Type B pancreatic cell (in vitro differentiated cells): ENCODE results near the gene SYT15. TPM values are rescaled to one million over a fixed set of nuclear protein-coding genes. Genes with fewer than 3 reads are reported as not detected.

Experiments
- DNase-seq: peaks from one replicate; pipeline ENCODE4 v3.0.0; 2021; ENCODE audit warnings: mixed read lengths; ENCODE audit not compliant: unreplicated experiment; ENCODE audit errors: extremely low spot score
- H3K27ac Mint-ChIP-seq: 2 replicates; pipeline ENCODE4 v1.8.0; 2021; ENCODE audit warnings: mild to moderate bottlenecking, mixed read lengths
- H3K27me3 Mint-ChIP-seq: 2 replicates; pipeline ENCODE4 v1.8.0; 2021; ENCODE audit warnings: mixed read lengths
- H3K36me3 Mint-ChIP-seq: 2 replicates; pipeline ENCODE4 v1.8.0; 2021; ENCODE audit warnings: mixed read lengths
- H3K4me1 Mint-ChIP-seq: one replicate; pipeline ENCODE4 v1.8.0; 2021; ENCODE audit warnings: mixed read lengths; ENCODE audit not compliant: unreplicated experiment
- H3K4me3 Mint-ChIP-seq: 2 replicates; pipeline ENCODE4 v1.8.0; 2021; ENCODE audit warnings: mild to moderate bottlenecking, mixed read lengths
- H3K9me3 Mint-ChIP-seq: 2 replicates; pipeline ENCODE4 v1.8.0; 2021; ENCODE audit warnings: mixed read lengths
- total RNA-seq: library from RNA; stranded (reverse); gene quantifications from 2 replicates; pipeline ENCODE4 v1.2.1, GENCODE V29; 2021; ENCODE audit warnings: low replicate concordance
- TF ChIP-seq, protein P1 (sequence below): fragments of 200-600 bp; sonication (generic); conservative IDR thresholded peaks from 2 replicates; pipeline ENCODE4 v1.5.0; 2021; ENCODE audit warnings: antibody characterized with exemption, mild to moderate bottlenecking

SYT15 gene
- total RNA-seq, 1 donor from 2014 or later = 1.3 TPM

- DNase-seq = no peak
- H3K27ac Mint-ChIP-seq = no peak overlapping the region
- H3K36me3 Mint-ChIP-seq = no peaks in the 10 kb centered on the region
- H3K9me3 Mint-ChIP-seq = no peaks in the 10 kb centered on the region
- no peaks in the 10 kb centered on the region for H3K4me1 Mint-ChIP-seq
- TF ChIP-seq, protein P1, sequence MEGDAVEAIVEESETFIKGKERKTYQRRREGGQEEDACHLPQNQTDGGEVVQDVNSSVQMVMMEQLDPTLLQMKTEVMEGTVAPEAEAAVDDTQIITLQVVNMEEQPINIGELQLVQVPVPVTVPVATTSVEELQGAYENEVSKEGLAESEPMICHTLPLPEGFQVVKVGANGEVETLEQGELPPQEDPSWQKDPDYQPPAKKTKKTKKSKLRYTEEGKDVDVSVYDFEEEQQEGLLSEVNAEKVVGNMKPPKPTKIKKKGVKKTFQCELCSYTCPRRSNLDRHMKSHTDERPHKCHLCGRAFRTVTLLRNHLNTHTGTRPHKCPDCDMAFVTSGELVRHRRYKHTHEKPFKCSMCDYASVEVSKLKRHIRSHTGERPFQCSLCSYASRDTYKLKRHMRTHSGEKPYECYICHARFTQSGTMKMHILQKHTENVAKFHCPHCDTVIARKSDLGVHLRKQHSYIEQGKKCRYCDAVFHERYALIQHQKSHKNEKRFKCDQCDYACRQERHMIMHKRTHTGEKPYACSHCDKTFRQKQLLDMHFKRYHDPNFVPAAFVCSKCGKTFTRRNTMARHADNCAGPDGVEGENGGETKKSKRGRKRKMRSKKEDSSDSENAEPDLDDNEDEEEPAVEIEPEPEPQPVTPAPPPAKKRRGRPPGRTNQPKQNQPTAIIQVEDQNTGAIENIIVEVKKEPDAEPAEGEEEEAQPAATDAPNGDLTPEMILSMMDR = no peak
- H3K4me3 Mint-ChIP-seq = no peak overlapping the region
- peaks cover 7% of the 10 kb centered on the region for H3K27me3 Mint-ChIP-seq
These were observed 20.9 kb upstream of the SYT15 start for GRCh38 chr10:46558122-46558391.

DNA sequence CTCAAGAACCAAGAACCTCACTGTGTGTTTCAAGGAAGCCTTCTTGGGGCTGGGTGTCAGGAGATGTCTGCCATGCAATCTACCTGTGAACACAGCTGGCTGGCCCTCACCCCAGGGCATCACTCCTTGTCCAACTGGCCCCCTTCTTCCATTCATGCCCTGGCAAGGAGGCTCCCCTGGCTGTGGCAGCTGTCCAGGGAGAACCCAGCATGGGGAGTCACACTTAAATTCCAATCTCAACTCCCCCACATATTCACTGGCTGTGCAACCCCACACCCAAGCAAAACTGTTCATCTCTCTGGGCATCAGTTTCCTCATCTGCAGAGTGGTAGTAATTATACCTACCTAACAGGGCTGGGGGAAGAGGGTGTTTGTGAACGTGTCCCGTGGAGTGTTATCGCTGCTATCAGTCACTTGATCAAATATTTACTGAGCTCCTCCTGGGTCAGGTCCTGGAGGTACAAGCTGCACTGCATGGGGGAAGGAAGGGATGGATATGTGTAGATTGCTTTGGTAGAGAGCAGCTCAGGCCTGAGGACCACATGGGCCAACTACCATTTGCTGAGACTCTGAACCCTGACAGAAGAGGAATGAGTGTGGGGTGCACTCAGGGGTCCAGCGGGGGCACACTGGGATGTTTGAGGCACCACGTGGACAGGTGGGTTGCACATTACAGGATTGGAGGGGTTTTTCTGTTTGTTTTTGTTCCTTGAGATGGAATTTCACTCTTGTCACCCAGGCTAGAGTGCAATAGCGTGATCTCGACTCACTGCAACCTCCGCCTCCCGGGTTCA is 20.3 kb upstream of the SYT15 start:
- H3K27me3 Mint-ChIP-seq = peaks cover 7% of the 10 kb centered on the region
- H3K9me3 Mint-ChIP-seq = no peaks in the 10 kb centered on the region
- no peak overlapping the region for H3K4me3 Mint-ChIP-seq
- H3K27ac Mint-ChIP-seq = no peak overlapping the region
- TF ChIP-seq, protein P1 = no peak
- no peaks in the 10 kb centered on the region for H3K36me3 Mint-ChIP-seq
- peak; percentile 71 for DNase-seq
- no peaks in the 10 kb centered on the region for H3K4me1 Mint-ChIP-seq

DNA sequence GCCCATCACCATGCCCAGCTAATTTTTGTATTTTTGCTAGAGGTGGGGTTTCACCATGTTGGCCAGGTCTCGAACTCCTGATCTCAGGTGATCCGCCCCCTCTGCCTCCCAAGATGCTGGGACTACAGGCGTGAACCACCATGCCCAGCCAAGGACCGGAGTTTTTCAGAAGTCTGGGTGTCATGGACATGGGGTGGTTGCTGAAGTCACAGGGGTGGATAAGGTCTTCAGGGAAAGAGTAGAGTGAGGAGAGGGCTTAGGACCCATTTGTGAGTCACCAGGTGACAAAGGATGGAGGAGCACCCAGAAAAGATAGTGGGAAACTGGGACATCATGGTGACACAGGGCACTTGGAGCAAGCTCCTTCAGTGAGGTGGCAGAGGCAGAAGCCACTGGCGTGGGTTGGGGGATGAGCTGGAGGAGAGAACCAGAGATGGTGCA is 19.7 kb upstream of the SYT15 start:
- H3K9me3 Mint-ChIP-seq = no peaks in the 10 kb centered on the region

GRCh38 chr10:46560381-46560780 is 18.5 kb upstream of the SYT15 start:
- Mint-ChIP-seq H3K27ac (no peak overlapping the region), H3K36me3 (no peaks in the 10 kb centered on the region), H3K9me3 (no peaks in the 10 kb centered on the region), H3K27me3 (peaks cover 7% of the 10 kb centered on the region), H3K4me1 (no peaks in the 10 kb centered on the region), H3K4me3 (no peak overlapping the region)
- peak; percentile 67 for DNase-seq
- TF ChIP-seq, protein P1 = no peak

More for the DNA sequence above, 19.7 kb upstream of the SYT15 start:
- peak; percentile 69 for DNase-seq
- Mint-ChIP-seq H3K36me3 (no peaks in the 10 kb centered on the region), H3K4me1 (no peaks in the 10 kb centered on the region), H3K27ac (no peak overlapping the region), H3K4me3 (no peak overlapping the region), H3K27me3 (peaks cover 7% of the 10 kb centered on the region)
- TF ChIP-seq, protein P1 = no peak

- Mint-ChIP-seq H3K27me3 (peaks cover 6% of the 10 kb centered on the region), H3K36me3 (no peaks in the 10 kb centered on the region), H3K27ac (no peak overlapping the region), H3K4me1 (no peaks in the 10 kb centered on the region), H3K4me3 (no peak overlapping the region), H3K9me3 (no peaks in the 10 kb centered on the region)
- TF ChIP-seq, protein P1 = no peak
- peak; percentile 58 for DNase-seq
These were observed 18.0 kb upstream of the SYT15 start for GRCh38 chr10:46560952-46561351.
